Fibroblast of lung (primary cell): ENCODE data around the gene S100G.

Source experiments
- EZH2 ChIP-seq: IDR thresholded peaks from 2 replicates; pipeline ENCODE4 v1.5.1; 2012; ENCODE audit warnings: low read length, control low read depth, mild to moderate bottlenecking; ENCODE audit errors: missing control alignments
- TF ChIP-seq, protein P1 (sequence below), 2 donors: IDR thresholded peaks in 1 of 2; conservative IDR thresholded peaks in 1 of 2; 1 replicate in 1 of 2; 2 replicates in 1 of 2; pipeline ENCODE4 v1.5.1; 2011 to 2012; ENCODE audit warnings: low read length in 2 of 2, control low read depth in 1 of 2, inconsistent platforms in 1 of 2, low read depth in 1 of 2, mild to moderate bottlenecking in 1 of 2

DNA sequence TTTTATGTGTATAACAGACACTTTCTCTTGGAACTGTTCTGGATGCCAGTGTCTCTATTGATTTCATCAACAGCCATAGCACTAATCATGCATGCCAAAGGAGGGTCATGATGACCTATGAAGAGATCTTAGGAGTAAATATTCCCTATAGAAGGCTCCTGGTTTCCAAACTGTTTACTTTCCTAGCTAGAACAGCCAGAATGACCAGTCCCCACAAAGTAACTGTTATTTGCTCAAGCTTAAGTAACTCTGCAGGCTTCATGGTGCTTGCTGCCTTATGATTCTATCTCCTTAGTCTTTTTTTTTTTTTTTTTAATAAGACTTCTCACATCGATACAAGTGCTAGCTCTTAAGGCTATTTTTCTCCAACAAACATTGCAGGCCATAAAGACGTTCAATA lies 12.4 kb downstream of the S100G start:
- TF ChIP-seq, protein P1, sequence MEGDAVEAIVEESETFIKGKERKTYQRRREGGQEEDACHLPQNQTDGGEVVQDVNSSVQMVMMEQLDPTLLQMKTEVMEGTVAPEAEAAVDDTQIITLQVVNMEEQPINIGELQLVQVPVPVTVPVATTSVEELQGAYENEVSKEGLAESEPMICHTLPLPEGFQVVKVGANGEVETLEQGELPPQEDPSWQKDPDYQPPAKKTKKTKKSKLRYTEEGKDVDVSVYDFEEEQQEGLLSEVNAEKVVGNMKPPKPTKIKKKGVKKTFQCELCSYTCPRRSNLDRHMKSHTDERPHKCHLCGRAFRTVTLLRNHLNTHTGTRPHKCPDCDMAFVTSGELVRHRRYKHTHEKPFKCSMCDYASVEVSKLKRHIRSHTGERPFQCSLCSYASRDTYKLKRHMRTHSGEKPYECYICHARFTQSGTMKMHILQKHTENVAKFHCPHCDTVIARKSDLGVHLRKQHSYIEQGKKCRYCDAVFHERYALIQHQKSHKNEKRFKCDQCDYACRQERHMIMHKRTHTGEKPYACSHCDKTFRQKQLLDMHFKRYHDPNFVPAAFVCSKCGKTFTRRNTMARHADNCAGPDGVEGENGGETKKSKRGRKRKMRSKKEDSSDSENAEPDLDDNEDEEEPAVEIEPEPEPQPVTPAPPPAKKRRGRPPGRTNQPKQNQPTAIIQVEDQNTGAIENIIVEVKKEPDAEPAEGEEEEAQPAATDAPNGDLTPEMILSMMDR (conservative IDR thresholded peaks at IDR 0.05 in 1 of 2, IDR thresholded peaks at IDR 0.05 in 1 of 2; ENCODE audit: low read depth in 1 of 2, low read length in 2 of 2): no peak
- no peak for TF ChIP-seq EZH2
